ENCODE measurements around the gene MYO1D.

- TF ChIP-seq, protein P1, sequence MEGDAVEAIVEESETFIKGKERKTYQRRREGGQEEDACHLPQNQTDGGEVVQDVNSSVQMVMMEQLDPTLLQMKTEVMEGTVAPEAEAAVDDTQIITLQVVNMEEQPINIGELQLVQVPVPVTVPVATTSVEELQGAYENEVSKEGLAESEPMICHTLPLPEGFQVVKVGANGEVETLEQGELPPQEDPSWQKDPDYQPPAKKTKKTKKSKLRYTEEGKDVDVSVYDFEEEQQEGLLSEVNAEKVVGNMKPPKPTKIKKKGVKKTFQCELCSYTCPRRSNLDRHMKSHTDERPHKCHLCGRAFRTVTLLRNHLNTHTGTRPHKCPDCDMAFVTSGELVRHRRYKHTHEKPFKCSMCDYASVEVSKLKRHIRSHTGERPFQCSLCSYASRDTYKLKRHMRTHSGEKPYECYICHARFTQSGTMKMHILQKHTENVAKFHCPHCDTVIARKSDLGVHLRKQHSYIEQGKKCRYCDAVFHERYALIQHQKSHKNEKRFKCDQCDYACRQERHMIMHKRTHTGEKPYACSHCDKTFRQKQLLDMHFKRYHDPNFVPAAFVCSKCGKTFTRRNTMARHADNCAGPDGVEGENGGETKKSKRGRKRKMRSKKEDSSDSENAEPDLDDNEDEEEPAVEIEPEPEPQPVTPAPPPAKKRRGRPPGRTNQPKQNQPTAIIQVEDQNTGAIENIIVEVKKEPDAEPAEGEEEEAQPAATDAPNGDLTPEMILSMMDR (IDR thresholded peaks at IDR 0.05), result no peak
- no peak for TF ChIP-seq EP300 (IDR thresholded peaks at IDR 0.05)
Measured at GRCh38 chr17:32452281-32452680, 424.6 kb downstream of the MYO1D start.
